ENCODE results near the gene GPRC5C.

GRCh38 chr17:74383141-74383540 is 48.7 kb upstream of the GPRC5C start:
- TF ChIP-seq TAF1 (IDR thresholded peaks at IDR 0.05; ENCODE audit: low read depth) = no peak
- no peak for TF ChIP-seq TEAD4 (IDR thresholded peaks at IDR 0.05)
- TF ChIP-seq ZBTB7A (IDR thresholded peaks at IDR 0.05; ENCODE audit: low read depth) = no peak
- no peak for TF ChIP-seq FOXM1 (IDR thresholded peaks at IDR 0.05; ENCODE audit: borderline replicate concordance, low read depth)
- TF ChIP-seq MAX (IDR thresholded peaks at IDR 0.05) = no peak
- TF ChIP-seq USF1 (IDR thresholded peaks at IDR 0.05) = no peak
- no peak for TF ChIP-seq TCF12 (IDR thresholded peaks at IDR 0.05; ENCODE audit: low read depth)
- TF ChIP-seq NFIC (IDR thresholded peaks at IDR 0.05) = no peak

Measured in Ishikawa (cell line).